GM12865 (cell line): ENCODE data around the gene FAF2.
"Not testable (repeated sequence)": the region's sequence is repeated elsewhere in the genome, so short reads cannot be mapped to it uniquely, and the experiment has no call there.

ENCODE experiments used
- DNase-seq: peaks from one replicate; pipeline ENCODE4 v3.0.0; 2010; ENCODE audit warnings: low read depth
- H3K4me3 ChIP-seq: 2 replicates; pipeline ENCODE4 v1.5.1; 2011; ENCODE audit warnings: mild to moderate bottlenecking, low read depth, low read length, control low read depth
- CTCF ChIP-seq: IDR thresholded peaks from 2 replicates; pipeline ENCODE4 v1.5.1; 2011; ENCODE audit warnings: low read length, control low read depth, low read depth, inconsistent platforms; ENCODE audit not compliant: insufficient read depth; ENCODE audit errors: missing control alignments

The FAF2 gene

GRCh38 chr5:176429972-176430371, 18.2 kb upstream of the FAF2 start:
- no peak overlapping the region for H3K4me3 ChIP-seq
- no peak for TF ChIP-seq CTCF
- no peak for DNase-seq

- no peak for DNase-seq
- TF ChIP-seq CTCF, result no peak
- H3K4me3 ChIP-seq, result no peak overlapping the region
Measured at GRCh38 chr5:176432707-176433106, 15.5 kb upstream of the FAF2 start.

- no peak overlapping the region for H3K4me3 ChIP-seq
- DNase-seq, result no peak
- no peak for TF ChIP-seq CTCF
Measured at GRCh38 chr5:176436656-176437055, 11.5 kb upstream of the FAF2 start.

GRCh38 chr5:176438959-176439757, 9.0 kb upstream of the FAF2 start:
- no peak for DNase-seq
- TF ChIP-seq CTCF, result no peak

GRCh38 chr5:176440927-176441706, 7.1 kb upstream of the FAF2 start:
- no peak for DNase-seq
- H3K4me3 ChIP-seq, result no peak overlapping the region
- TF ChIP-seq CTCF, result no peak

More at GRCh38 chr5:176438959-176439757, 9.0 kb upstream of the FAF2 start:
- no peak overlapping the region for H3K4me3 ChIP-seq

GRCh38 chr5:176441921-176442323, 6.3 kb upstream of the FAF2 start:
- no peak for TF ChIP-seq CTCF
- H3K4me3 ChIP-seq, result no peak overlapping the region
- no peak for DNase-seq

GRCh38 chr5:176442911-176443310, 5.3 kb upstream of the FAF2 start:
- not testable (repeated sequence) for DNase-seq

More at GRCh38 chr5:176442911-176443310, 5.3 kb upstream of the FAF2 start:
- H3K4me3 ChIP-seq, result not testable (repeated sequence)
